Keratinocyte (primary cell): Measurements from ENCODE around the gene FCHSD1. TPM values are rescaled to one million over a fixed set of nuclear protein-coding genes. Genes with fewer than 3 reads are reported as not detected.

ENCODE experiments used
- DNase-seq: peaks from one replicate; pipeline ENCODE4 v3.0.0-alpha.2; 2011; ENCODE audit warnings: low read depth, missing footprints, low spot score
- FAIRE-seq: peaks from 2 replicates; lab custom pipeline; 2011; peaks lifted over from hg19 to GRCh38; lab: Jason Lieb, UNC
- H2AFZ ChIP-seq: 2 replicates; pipeline ENCODE4 v1.6.0; 2012; ENCODE audit warnings: low read length, control low read depth, inconsistent platforms; ENCODE audit not compliant: control insufficient read depth
- H3K27ac ChIP-seq: 2 replicates; pipeline ENCODE4 v1.5.1; 2011; ENCODE audit warnings: low read length; ENCODE audit not compliant: control insufficient read depth, insufficient read depth
- H3K27me3 ChIP-seq: 3 replicates; pipeline ENCODE4 v1.6.0; 2011; ENCODE audit warnings: low read length; ENCODE audit not compliant: control insufficient read depth, insufficient read depth; ENCODE audit errors: extremely low read depth
- H3K36me3 ChIP-seq, 2 experiments: 2 replicates in 1 of 2; 3 replicates in 1 of 2; pipeline ENCODE4 v1.5.1; 2011; ENCODE audit warnings: low read length in 2 of 2, mild to moderate bottlenecking in 1 of 2; ENCODE audit not compliant: control insufficient read depth in 2 of 2, insufficient read depth in 2 of 2; ENCODE audit errors: extremely low read depth in 1 of 2
- H3K4me1 ChIP-seq: 3 replicates; pipeline ENCODE4 v1.5.1; 2011; ENCODE audit warnings: low read length; ENCODE audit not compliant: control insufficient read depth, insufficient read depth; ENCODE audit errors: extremely low read depth
- H3K4me2 ChIP-seq: 3 replicates; pipeline ENCODE4 v1.6.0; 2011; ENCODE audit warnings: low read depth, low read length; ENCODE audit not compliant: control insufficient read depth, insufficient read depth; ENCODE audit errors: extremely low read depth
- H3K4me3 ChIP-seq, 3 experiments: fragments of 200-600 bp in 1 of 3; sonication (generic) in 1 of 3; 2 replicates in 2 of 3; 3 replicates in 1 of 3; pipeline ENCODE4 v1.5.1; 2011 to 2016; ENCODE audit warnings: low read length in 3 of 3, mild to moderate bottlenecking in 3 of 3, control low read depth in 2 of 3, inconsistent platforms in 1 of 3, low read depth in 1 of 3, mixed read lengths in 1 of 3, mixed run types in 1 of 3, moderate library complexity in 1 of 3; ENCODE audit not compliant: control insufficient read depth in 2 of 3, insufficient read depth in 2 of 3; ENCODE audit errors: extremely low read depth in 1 of 3
- H3K79me2 ChIP-seq: 2 replicates; pipeline ENCODE4 v1.6.0; 2012; ENCODE audit warnings: low read length; ENCODE audit not compliant: control insufficient read depth, insufficient read depth
- H3K9ac ChIP-seq: 3 replicates; pipeline ENCODE4 v1.6.0; 2011; ENCODE audit warnings: low read length; ENCODE audit not compliant: control insufficient read depth, insufficient read depth; ENCODE audit errors: extremely low read depth
- H3K9me1 ChIP-seq: 3 replicates; pipeline ENCODE4 v1.6.0; 2011; ENCODE audit warnings: low read length; ENCODE audit not compliant: control insufficient read depth, insufficient read depth; ENCODE audit errors: extremely low read depth
- H3K9me3 ChIP-seq: 2 replicates; pipeline ENCODE4 v1.5.1; 2012; ENCODE audit warnings: low read depth, low read length; ENCODE audit not compliant: control insufficient read depth
- H4K20me1 ChIP-seq: 3 replicates; pipeline ENCODE4 v1.6.0; 2011; ENCODE audit warnings: low read length; ENCODE audit not compliant: control insufficient read depth, insufficient read depth; ENCODE audit errors: extremely low read depth
- EZH2 ChIP-seq: IDR thresholded peaks from one replicate; pipeline ENCODE4 v1.6.1; 2012; ENCODE audit warnings: inconsistent platforms, mild to moderate bottlenecking, low read length, moderate library complexity
- dilution Hi-C: fragments of 300-500 bp; cut with MboI; formaldehyde crosslinking; loops from one replicate; pipeline ENCODE4 v1.7.0; 2020; ENCODE audit warnings: low sequenced_read_pairs; ENCODE audit not compliant: extremely low pct_ligation_motif_present
- polyA plus RNA-seq, 5 experiments: library from polyadenylated mRNA; depleted of rRNA in 3 of 5; stranded (reverse) in 3 of 5; stranded (forward) in 1 of 5; unstranded in 1 of 5; fragments of >200 nt; gene quantifications; 1 replicate in 1 of 5; 2 replicates in 3 of 5; 3 replicates in 1 of 5; pipeline versions ENCODE4 v1.2.1 to v1.2.3, GENCODE V29; 2011 to 2012; ENCODE audit warnings: missing spikeins in 2 of 5, low read depth in 1 of 5, low replicate concordance in 1 of 5
- TF ChIP-seq, protein P1 (sequence below), 3 experiments: IDR thresholded peaks in 1 of 3; conservative IDR thresholded peaks in 1 of 3; optimal IDR thresholded peaks in 1 of 3; 2 replicates in 2 of 3; 3 replicates in 1 of 3; pipeline versions ENCODE3 to v1.5.1; 2011; ENCODE audit warnings: low read length in 3 of 3, mild to moderate bottlenecking in 3 of 3, moderate library complexity in 2 of 3, control low read depth in 1 of 3, inconsistent platforms in 1 of 3; ENCODE audit not compliant: insufficient read depth in 2 of 3; ENCODE audit errors: extremely low read depth in 1 of 3

FCHSD1 gene
- polyA plus RNA-seq, 1 donor (not counting 4 experiments of a cell fraction or from before 2014, with no cell fraction given): 13.5 TPM

DNA sequence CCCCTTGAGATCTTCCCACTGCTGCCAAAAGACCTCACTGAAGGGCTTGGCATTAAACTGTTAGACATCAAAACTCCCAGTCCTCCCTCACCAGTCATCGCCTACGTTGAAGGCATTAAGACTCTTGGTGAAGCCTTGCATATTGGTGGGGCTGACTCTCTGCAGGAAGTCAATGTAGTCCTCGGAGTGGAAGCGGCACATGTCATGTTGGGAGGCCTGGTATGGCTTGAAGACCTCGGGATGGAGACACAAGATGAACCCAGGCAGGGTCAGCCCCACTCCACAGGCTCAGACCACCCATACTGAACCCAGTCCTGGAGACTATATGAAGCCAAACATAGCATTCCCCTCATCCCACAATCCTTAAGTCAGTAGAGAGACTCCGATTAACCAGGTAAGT, 16.5 kb downstream of the FCHSD1 start:
- Histone ChIP-seq H3K79me2 (peaks cover 50% of the 10 kb centered on the region), H3K4me3 (no peak overlapping the region)

GRCh38 chr5:141633871-141634561, 17.2 kb downstream of the FCHSD1 start:
- H3K79me2 ChIP-seq: peaks cover 54% of the 10 kb centered on the region
- H3K9ac ChIP-seq: no peak overlapping the region
- H3K4me2 ChIP-seq: no peak overlapping the region
- peaks cover 9 to 12% of the 10 kb centered on the region in 2 experiments for H3K36me3 ChIP-seq
- TF ChIP-seq, protein P1, sequence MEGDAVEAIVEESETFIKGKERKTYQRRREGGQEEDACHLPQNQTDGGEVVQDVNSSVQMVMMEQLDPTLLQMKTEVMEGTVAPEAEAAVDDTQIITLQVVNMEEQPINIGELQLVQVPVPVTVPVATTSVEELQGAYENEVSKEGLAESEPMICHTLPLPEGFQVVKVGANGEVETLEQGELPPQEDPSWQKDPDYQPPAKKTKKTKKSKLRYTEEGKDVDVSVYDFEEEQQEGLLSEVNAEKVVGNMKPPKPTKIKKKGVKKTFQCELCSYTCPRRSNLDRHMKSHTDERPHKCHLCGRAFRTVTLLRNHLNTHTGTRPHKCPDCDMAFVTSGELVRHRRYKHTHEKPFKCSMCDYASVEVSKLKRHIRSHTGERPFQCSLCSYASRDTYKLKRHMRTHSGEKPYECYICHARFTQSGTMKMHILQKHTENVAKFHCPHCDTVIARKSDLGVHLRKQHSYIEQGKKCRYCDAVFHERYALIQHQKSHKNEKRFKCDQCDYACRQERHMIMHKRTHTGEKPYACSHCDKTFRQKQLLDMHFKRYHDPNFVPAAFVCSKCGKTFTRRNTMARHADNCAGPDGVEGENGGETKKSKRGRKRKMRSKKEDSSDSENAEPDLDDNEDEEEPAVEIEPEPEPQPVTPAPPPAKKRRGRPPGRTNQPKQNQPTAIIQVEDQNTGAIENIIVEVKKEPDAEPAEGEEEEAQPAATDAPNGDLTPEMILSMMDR (optimal IDR thresholded peaks at IDR 0.05 in 1 of 3, IDR thresholded peaks at IDR 0.05 in 1 of 3, conservative IDR thresholded peaks at IDR 0.05 in 1 of 3; ENCODE audit: extremely low read depth in 1 of 3, insufficient read depth in 2 of 3, low read length in 3 of 3): no peak
- no peak for TF ChIP-seq EZH2
- H3K27me3 ChIP-seq: no peaks in the 10 kb centered on the region
- H3K9me1 ChIP-seq: no peaks in the 10 kb centered on the region
- FAIRE-seq: no peak
- H3K9me3 ChIP-seq: no peaks in the 10 kb centered on the region
- H2AFZ ChIP-seq: no peak overlapping the region
- H3K27ac ChIP-seq: no peak overlapping the region
- no peak overlapping the region for H3K4me3 ChIP-seq
- peaks cover 14% of the 10 kb centered on the region for H3K4me1 ChIP-seq
- no peak for DNase-seq
- dilution Hi-C loops: no loop called here
- H4K20me1 ChIP-seq: peaks cover 4% of the 10 kb centered on the region

More for the DNA sequence above, 16.5 kb downstream of the FCHSD1 start:
- no peak for TF ChIP-seq EZH2
- TF ChIP-seq, protein P1 (optimal IDR thresholded peaks at IDR 0.05 in 1 of 3, IDR thresholded peaks at IDR 0.05 in 1 of 3, conservative IDR thresholded peaks at IDR 0.05 in 1 of 3; ENCODE audit: extremely low read depth in 1 of 3, insufficient read depth in 2 of 3, low read length in 3 of 3): no peak
- H3K27ac ChIP-seq: no peak overlapping the region
- dilution Hi-C loops: no loop called here
- peaks cover 14% of the 10 kb centered on the region for H3K4me1 ChIP-seq
- FAIRE-seq (no peak), DNase-seq (no peak)
- peak overlapping the region; percentile 100 for H3K4me2 ChIP-seq
- H3K9ac ChIP-seq: no peak overlapping the region
- no peaks in the 10 kb centered on the region for H3K9me3 ChIP-seq
- peaks cover 3 to 8% of the 10 kb centered on the region in 2 experiments for H3K36me3 ChIP-seq
- H2AFZ ChIP-seq: no peak overlapping the region
- no peaks in the 10 kb centered on the region for H3K27me3 ChIP-seq
- no peaks in the 10 kb centered on the region for H3K9me1 ChIP-seq
- peaks cover 4% of the 10 kb centered on the region for H4K20me1 ChIP-seq
